ENCODE data around the gene DNAH9. TPM values are rescaled to one million over a fixed set of nuclear protein-coding genes. Genes with fewer than 3 reads are reported as not detected.

Gene DNAH9
- total and polyA plus RNA-seq, 11 donors = 0.07 to 2.3 (median 0.49) TPM; not detected in 7

- no peak for TF ChIP-seq POLR2A (IDR thresholded peaks at IDR 0.05)
- no peaks in the 10 kb centered on the region for H3K4me1 ChIP-seq
- H3K27me3 ChIP-seq = no peaks in the 10 kb centered on the region
- intact Hi-C loops (cut with DNase I) = no loop called here
- peaks cover 0 to 6% (median 0%) of the 10 kb centered on the region in 12 donors for H3K9me3 ChIP-seq
- no peak overlapping the region for H3K4me3 ChIP-seq
- 50 to 55% (median 53%) methylated on average over 4 of the region's 4 CpGs for WGBS, 4 donors
- ATAC-seq (no peak), DNase-seq (no peak)
- H3K27ac ChIP-seq = no peak overlapping the region
- no peaks in the 10 kb centered on the region for H3K36me3 ChIP-seq
Measured at GRCh38 chr17:11671126-11671525, 72.9 kb downstream of the DNAH9 start.

DNA sequence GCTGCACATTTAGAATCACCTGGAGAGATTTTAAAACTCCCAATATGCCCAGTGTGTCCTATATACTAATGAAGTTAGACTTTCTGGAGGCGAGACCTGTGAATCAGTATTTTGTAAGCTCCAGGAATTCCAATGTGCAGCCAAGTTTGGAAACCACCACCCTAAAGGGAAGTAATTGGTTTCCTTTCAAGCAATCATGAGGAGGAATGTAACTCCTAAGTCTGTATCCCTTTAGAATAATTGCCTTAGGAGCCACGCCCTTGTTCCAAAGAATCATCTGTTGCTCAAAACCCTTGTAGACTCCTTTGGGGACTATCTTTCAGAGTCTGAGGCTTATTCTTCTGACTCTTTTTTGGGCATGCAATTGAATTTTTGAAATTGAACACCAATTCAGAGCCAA lies 84.4 kb downstream of the DNAH9 start:
- 58 to 72% (median 64%) methylated on average over 2 of the region's 2 CpGs for WGBS, 4 donors
- no peaks in the 10 kb centered on the region for H3K4me1 ChIP-seq
- no peaks in the 10 kb centered on the region for H3K9me3 ChIP-seq
- no peak overlapping the region for H3K4me3 ChIP-seq
- no peak overlapping the region for H3K27ac ChIP-seq
- no peak for ATAC-seq
- H3K27me3 ChIP-seq = no peaks in the 10 kb centered on the region
- TF ChIP-seq CTCF (IDR thresholded peaks at IDR 0.05) (no peak), POLR2A (IDR thresholded peaks at IDR 0.05) (no peak)
- H3K36me3 ChIP-seq = no peaks in the 10 kb centered on the region
- DNase-seq = no peak
- intact Hi-C loops (cut with DNase I) = no loop called here

GRCh38 chr17:11690681-11691080 lies 92.4 kb downstream of the DNAH9 start:
- WGBS, 4 donors = 82 to 86% (median 85%) methylated on average over 5 of the region's 5 CpGs
- H3K36me3 ChIP-seq = no peaks in the 10 kb centered on the region
- no peak overlapping the region for H3K27ac ChIP-seq
- no peak for DNase-seq
- H3K9me3 ChIP-seq = no peaks in the 10 kb centered on the region
- no peaks in the 10 kb centered on the region for H3K4me1 ChIP-seq
- no peak overlapping the region for H3K4me3 ChIP-seq
- intact Hi-C loops (cut with DNase I) = loop anchor here in 1 of 10 donors (1.0 kb wide), 1 partner anchor 19 kb away; no protein-coding TSS in a partner anchor
- TF ChIP-seq CTCF (IDR thresholded peaks at IDR 0.05) = no peak
- TF ChIP-seq POLR2A (IDR thresholded peaks at IDR 0.05) = no peak
- no peak for ATAC-seq
- H3K27me3 ChIP-seq = no peaks in the 10 kb centered on the region

DNA sequence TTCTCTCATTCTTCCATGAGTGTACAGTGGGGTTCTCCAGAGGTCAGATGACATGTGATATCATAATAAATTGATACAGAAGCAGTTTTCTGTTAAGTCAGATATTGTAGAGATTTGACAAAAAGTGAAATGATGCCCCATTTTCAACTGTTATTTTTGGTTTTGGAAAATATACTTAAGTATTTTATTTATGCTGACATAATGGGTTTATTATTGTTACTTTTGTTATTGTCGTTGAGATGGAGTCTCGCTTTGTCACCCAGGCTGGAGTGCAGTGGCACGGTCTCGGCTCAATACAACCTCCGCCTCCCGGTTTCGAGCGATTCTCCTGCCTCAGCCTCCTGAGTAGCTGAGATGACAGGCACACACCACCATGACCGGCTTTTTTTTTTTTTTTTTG lies 94.4 kb downstream of the DNAH9 start:
- ATAC-seq (no peak), DNase-seq (no peak)
- peaks cover 0 to 7% (median 0%) of the 10 kb centered on the region in 12 donors for H3K9me3 ChIP-seq
- H3K36me3 ChIP-seq = no peaks in the 10 kb centered on the region
- no peaks in the 10 kb centered on the region for H3K4me1 ChIP-seq
- H3K4me3 ChIP-seq = no peak overlapping the region
- WGBS, 4 donors = 93 to 97% (median 95%) methylated on average over 9 of the region's 9 CpGs
- H3K27ac ChIP-seq = no peak overlapping the region
- intact Hi-C loops (cut with DNase I) = no loop called here
- no peaks in the 10 kb centered on the region for H3K27me3 ChIP-seq
- TF ChIP-seq CTCF (IDR thresholded peaks at IDR 0.05) (no peak), POLR2A (IDR thresholded peaks at IDR 0.05) (no peak)

DNA sequence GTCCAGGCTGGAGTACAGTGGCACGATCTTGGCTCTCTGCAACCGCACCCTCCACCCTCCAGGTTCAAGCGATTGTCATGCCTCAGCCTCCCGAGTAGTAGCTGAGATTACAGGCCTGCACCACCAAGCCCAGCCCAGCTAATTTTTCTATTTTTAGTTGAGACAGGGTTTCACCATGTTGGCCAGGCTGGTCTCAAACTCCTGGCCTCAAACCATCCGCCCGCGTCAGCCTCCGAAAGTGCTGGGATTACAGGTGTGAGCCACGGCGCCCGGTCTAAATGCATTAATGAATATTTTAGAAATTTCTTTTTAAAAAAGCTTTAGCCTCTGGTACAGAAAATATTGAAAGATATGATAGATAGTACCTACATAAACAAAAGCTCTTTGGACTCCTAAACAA lies 95.0 kb downstream of the DNAH9 start:
- WGBS, 4 donors = 89 to 92% (median 90%) methylated on average over 11 of the region's 11 CpGs
- intact Hi-C loops (cut with DNase I) = no loop called here
- Histone ChIP-seq H3K4me1 (no peaks in the 10 kb centered on the region), H3K4me3 (no peak overlapping the region), H3K36me3 (no peaks in the 10 kb centered on the region), H3K27me3 (no peaks in the 10 kb centered on the region), H3K9me3 (peaks cover 0 to 8% (median 0%) of the 10 kb centered on the region in 12 donors), H3K27ac (no peak overlapping the region)
- ATAC-seq = no peak
- no peak for TF ChIP-seq CTCF (IDR thresholded peaks at IDR 0.05)
- TF ChIP-seq POLR2A (IDR thresholded peaks at IDR 0.05) = no peak
- no peak for DNase-seq
